K562 treated with DMSO at 1 percent for 24 hours (cell line): ENCODE data around the gene LGR6. TPM values are rescaled to one million over a fixed set of nuclear protein-coding genes. Genes with fewer than 3 reads are reported as not detected.

Experiments used
- total RNA-seq: library from RNA; unstranded; fragments of 300-600 nt; gene quantifications from 2 replicates; pipeline ENCODE4 v1.2.3, GENCODE V29; 2022; ENCODE audit warnings: low read depth; ENCODE audit not compliant: insufficient read depth

Gene LGR6, protein sequence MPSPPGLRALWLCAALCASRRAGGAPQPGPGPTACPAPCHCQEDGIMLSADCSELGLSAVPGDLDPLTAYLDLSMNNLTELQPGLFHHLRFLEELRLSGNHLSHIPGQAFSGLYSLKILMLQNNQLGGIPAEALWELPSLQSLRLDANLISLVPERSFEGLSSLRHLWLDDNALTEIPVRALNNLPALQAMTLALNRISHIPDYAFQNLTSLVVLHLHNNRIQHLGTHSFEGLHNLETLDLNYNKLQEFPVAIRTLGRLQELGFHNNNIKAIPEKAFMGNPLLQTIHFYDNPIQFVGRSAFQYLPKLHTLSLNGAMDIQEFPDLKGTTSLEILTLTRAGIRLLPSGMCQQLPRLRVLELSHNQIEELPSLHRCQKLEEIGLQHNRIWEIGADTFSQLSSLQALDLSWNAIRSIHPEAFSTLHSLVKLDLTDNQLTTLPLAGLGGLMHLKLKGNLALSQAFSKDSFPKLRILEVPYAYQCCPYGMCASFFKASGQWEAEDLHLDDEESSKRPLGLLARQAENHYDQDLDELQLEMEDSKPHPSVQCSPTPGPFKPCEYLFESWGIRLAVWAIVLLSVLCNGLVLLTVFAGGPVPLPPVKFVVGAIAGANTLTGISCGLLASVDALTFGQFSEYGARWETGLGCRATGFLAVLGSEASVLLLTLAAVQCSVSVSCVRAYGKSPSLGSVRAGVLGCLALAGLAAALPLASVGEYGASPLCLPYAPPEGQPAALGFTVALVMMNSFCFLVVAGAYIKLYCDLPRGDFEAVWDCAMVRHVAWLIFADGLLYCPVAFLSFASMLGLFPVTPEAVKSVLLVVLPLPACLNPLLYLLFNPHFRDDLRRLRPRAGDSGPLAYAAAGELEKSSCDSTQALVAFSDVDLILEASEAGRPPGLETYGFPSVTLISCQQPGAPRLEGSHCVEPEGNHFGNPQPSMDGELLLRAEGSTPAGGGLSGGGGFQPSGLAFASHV
- 0.16 TPM in 1 of 2 replicates, not detected in the other for total RNA-seq

DNA sequence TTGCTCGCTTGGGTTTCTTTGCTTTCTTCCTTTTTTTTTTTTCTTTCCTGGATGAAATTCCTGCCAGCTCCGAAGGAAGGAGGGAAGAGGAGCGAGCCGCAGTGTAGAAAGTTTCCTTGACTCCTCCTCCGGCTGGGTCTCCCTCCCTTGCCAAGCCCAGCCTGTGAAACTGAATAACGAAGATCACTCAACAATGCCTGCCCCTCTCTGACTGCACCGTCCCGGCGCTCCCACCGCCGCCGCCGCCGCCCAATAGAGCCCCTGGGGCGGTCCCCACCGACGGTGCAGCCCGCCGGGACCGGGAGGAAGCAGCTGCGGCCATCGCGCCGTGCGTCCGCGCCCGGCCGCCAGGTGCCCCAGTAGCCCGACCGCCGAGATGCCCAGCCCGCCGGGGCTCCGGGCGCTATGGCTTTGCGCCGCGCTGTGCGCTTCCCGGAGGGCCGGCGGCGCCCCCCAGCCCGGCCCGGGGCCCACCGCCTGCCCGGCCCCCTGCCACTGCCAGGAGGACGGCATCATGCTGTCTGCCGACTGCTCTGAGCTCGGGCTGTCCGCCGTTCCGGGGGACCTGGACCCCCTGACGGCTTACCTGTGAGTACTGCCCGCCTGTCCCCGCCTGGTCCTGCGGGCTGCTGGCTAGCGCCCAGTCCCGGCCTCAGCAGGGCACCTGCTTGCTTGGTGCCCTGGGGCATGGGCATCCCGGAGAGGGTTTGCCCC, at the start of gene LGR6:
Gene LGR6, plus strand, starts transcription at position 186 of the 714 bp plus-strand sequence. Its CDS starts 191 bp downstream, at position 377.

DNA sequence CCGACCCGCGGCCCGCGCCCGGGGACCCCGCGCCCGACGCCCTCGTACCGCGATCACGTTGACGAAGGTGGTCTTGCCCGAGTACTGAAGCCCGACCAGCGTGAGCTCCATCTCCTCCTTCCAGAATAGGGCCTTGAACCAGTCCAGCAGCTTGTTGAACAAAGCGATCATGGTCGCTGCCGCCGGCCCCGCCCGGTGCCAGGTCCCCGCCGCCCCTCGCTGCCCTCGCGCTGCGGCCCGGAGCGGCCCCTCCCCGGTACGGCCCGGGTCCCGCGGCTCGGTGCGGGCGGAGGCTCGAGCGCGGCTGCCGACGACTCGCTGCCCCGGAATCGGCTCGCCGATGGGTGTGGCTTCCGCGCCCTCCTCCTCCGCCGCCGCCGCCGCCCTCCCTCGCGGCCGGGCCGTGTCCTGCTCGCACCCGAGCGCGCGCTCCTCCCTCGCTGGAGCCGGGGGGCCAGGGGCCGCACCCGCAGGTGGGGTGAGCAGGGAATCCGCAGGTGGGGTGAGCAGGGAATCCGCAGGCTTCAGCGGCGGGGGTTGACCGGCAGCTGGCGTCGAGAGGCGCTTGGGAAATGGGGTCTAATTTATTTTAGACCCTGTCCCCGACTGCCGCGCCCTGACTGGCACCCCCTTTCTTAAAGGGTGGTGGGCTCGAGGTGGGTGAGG, 49.1 kb upstream of the LGR6 start, which contains the start of gene ARL8A:
Gene ARL8A, minus strand, starts transcription at position 336 of the 666 bp plus-strand sequence. Its CDS starts 165 bp downstream, at position 171.

DNA sequence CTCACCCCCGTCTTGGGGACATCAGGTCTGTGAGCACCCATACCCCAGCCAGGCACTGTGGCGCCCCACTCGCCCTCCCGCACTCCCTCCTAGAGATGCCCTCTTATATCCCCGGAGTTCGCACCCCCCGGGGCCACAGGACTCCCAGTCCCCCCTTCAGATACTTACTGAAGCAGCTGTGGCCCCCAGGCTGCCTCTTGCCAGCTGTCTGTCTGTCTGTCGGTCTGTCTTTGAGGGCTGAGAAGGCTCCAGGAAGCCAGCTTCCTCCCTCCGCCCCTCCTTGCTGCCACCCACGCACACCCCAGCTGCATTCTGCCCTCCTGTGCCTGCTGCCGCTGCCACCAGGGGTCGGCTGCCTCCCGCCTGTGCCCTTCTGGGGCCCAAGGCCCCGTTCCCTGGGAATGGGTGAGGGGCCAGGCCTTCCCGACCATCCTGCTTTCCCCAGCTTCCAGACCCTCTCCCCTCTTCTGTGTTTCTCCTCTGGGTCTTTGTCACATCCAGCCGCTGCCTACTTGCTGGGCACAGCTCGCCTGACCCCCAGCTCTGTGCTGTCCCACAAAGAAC, 33.1 kb upstream of the LGR6 start, which contains the start of gene PTPN7:
Gene PTPN7, minus strand, starts transcription at position 226 of the 564 bp plus-strand sequence. CDS start 1,200 bp downstream, outside the sequence.

DNA sequence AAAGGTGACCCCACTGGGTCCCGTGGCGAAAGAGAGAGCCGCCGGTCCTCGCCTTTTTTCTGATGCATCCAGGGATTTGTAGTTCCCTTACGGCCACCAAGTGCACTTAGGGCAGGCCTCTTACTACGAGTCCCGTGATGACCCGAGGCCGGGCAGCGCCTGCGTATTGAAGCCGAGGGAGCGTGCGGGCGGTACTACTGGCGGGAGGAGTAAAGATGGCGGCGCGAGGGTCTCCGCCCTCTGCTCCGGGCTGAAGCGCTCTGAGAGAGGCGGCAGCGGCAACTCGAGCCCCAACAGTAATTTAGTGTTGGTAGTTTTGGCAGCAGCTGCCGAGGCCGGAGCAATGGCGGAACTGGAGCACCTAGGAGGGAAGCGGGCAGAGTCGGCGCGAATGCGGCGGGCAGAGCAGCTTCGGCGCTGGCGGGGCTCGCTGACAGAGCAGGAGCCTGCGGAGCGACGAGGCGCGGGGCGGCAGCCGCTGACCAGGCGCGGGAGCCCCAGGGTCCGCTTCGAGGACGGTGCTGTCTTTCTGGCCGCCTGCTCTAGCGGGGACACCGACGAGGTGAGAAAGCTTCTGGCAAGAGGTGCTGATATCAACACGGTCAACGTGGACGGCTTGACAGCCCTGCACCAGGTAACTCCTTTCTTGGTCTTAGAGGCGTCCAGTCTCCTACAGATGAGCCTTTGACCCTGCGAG, 155.1 kb downstream of the LGR6 start, which contains the start of gene PPP1R12B:
Gene PPP1R12B, plus strand, starts transcription at position 191 of the 697 bp plus-strand sequence. Its CDS starts 153 bp downstream, at position 344.

Other genes starting within 250 kb of the LGR6 start
- gene LMOD1, start 247.3 kb upstream of the LGR6 start, total RNA-seq, result 3.4 and 3.9 TPM in 2 replicates
- gene TIMM17A, start 238.3 kb upstream of the LGR6 start, total RNA-seq, result 58.4 and 73.5 TPM in 2 replicates
- gene RNPEP, start 211.2 kb upstream of the LGR6 start, total RNA-seq, result 173 and 183 TPM in 2 replicates
- 1.1 TPM in 2 replicates for gene ELF3, start 183.2 kb upstream of the LGR6 start, total RNA-seq
- not detected in 2 replicates for gene GPR37L1, start 70.9 kb upstream of the LGR6 start, total RNA-seq
- gene ARL8A, start 49.1 kb upstream of the LGR6 start, total RNA-seq, result 27.5 and 35.0 TPM in 2 replicates
- gene PTPN7, start 33.2 kb upstream of the LGR6 start, total RNA-seq, result 32.5 and 34.9 TPM in 2 replicates
- gene UBE2T, start 148.1 kb downstream of the LGR6 start, total RNA-seq, result 143 and 151 TPM in 2 replicates
- 5.3 and 8.2 TPM in 2 replicates for gene PPP1R12B, start 154.9 kb downstream of the LGR6 start, total RNA-seq